ENCODE results near the gene RAD51AP1.

RAD51AP1 gene

GRCh38 chr12:4538207-4539160, at the start of gene RAD51AP1:
Gene RAD51AP1, plus strand, starts transcription at chr12:4538890. Its CDS starts 50 bp downstream, at chr12:4538940.
- Histone ChIP-seq H3K36me3 (peaks cover 43% of the 10 kb centered on the region), H3K9me3 (ENCODE audit: severe bottlenecking) (no peaks in the 10 kb centered on the region), H3K4me3 (ENCODE audit: low read depth, low read length) (peak within 1 kb of the TSS; percentile 99), H3K27ac (peak within 1 kb of the TSS; percentile 100), H3K27me3 (ENCODE audit: insufficient read depth, low read depth, severe bottlenecking) (no peaks in the 10 kb centered on the region)
- TF ChIP-seq CTCF (IDR thresholded peaks at IDR 0.05; ENCODE audit: low read depth, low read length), result no peak
- DNase-seq, result peak; percentile 97

- Histone ChIP-seq H3K27ac (no peak overlapping the region), H3K27me3 (ENCODE audit: insufficient read depth, low read depth, severe bottlenecking) (no peaks in the 10 kb centered on the region), H3K9me3 (ENCODE audit: severe bottlenecking) (no peaks in the 10 kb centered on the region), H3K4me3 (ENCODE audit: low read depth, low read length) (no peak overlapping the region), H3K36me3 (peaks cover 11% of the 10 kb centered on the region)
- TF ChIP-seq CTCF (IDR thresholded peaks at IDR 0.05; ENCODE audit: low read depth, low read length), result no peak
- DNase-seq, result no peak
Observed at GRCh38 chr12:4489556-4489955, 49.1 kb upstream of the RAD51AP1 start.

- Histone ChIP-seq H3K36me3 (peaks cover 11% of the 10 kb centered on the region), H3K27ac (no peak overlapping the region), H3K27me3 (ENCODE audit: insufficient read depth, low read depth, severe bottlenecking) (no peaks in the 10 kb centered on the region), H3K4me3 (ENCODE audit: low read depth, low read length) (no peak overlapping the region), H3K9me3 (ENCODE audit: severe bottlenecking) (no peaks in the 10 kb centered on the region)
- no peak for TF ChIP-seq CTCF (IDR thresholded peaks at IDR 0.05; ENCODE audit: low read depth, low read length)
- no peak for DNase-seq
Observed at GRCh38 chr12:4490973-4491372, 47.7 kb upstream of the RAD51AP1 start.

GRCh38 chr12:4496145-4496838, 42.4 kb upstream of the RAD51AP1 start:
- no peak for TF ChIP-seq CTCF (IDR thresholded peaks at IDR 0.05; ENCODE audit: low read depth, low read length)
- Histone ChIP-seq H3K4me3 (ENCODE audit: low read depth, low read length) (no peak overlapping the region), H3K36me3 (peaks cover 21% of the 10 kb centered on the region), H3K9me3 (ENCODE audit: severe bottlenecking) (no peaks in the 10 kb centered on the region), H3K27ac (no peak overlapping the region), H3K27me3 (ENCODE audit: insufficient read depth, low read depth, severe bottlenecking) (no peaks in the 10 kb centered on the region)
- no peak for DNase-seq

GRCh38 chr12:4499186-4499585, 39.5 kb upstream of the RAD51AP1 start:
- H3K27me3 ChIP-seq (ENCODE audit: insufficient read depth, low read depth, severe bottlenecking), result no peaks in the 10 kb centered on the region
- H3K36me3 ChIP-seq, result peaks cover 25% of the 10 kb centered on the region
- no peak overlapping the region for H3K4me3 ChIP-seq (ENCODE audit: low read depth, low read length)
- TF ChIP-seq CTCF (IDR thresholded peaks at IDR 0.05; ENCODE audit: low read depth, low read length), result no peak
- H3K9me3 ChIP-seq (ENCODE audit: severe bottlenecking), result no peaks in the 10 kb centered on the region
- H3K27ac ChIP-seq, result no peak overlapping the region
- no peak for DNase-seq

Measured in WERI-Rb-1 (cell line).